NK-92 treated with Interleukin-12 subunit alpha and Interleukin-12 subunit beta, amount 100 ng/mL, for 24 hours (cell line): ENCODE results near the gene SGIP1.
"Not testable (repeated sequence)": the region's sequence is repeated elsewhere in the genome, so short reads cannot be mapped to it uniquely, and the experiment has no call there.

Experiments used
- DNase-seq: peaks from one replicate; lab custom pipeline; 2025; lab: John Stamatoyannopoulos, UW

The SGIP1 gene

GRCh38 chr1:66769512-66770229 is 235.7 kb downstream of the SGIP1 start:
- DNase-seq, result no peak

GRCh38 chr1:66770240-66770639 is 236.3 kb downstream of the SGIP1 start:
- DNase-seq, result no peak

- no peak for DNase-seq
Observed at GRCh38 chr1:66770694-66771093, 236.7 kb downstream of the SGIP1 start.

- no peak for DNase-seq
Observed at GRCh38 chr1:66773227-66773626, 239.3 kb downstream of the SGIP1 start.

- no peak for DNase-seq
Observed at GRCh38 chr1:66774438-66774837, 240.5 kb downstream of the SGIP1 start.

- DNase-seq, result no peak
Observed at GRCh38 chr1:66775646-66776045, 241.7 kb downstream of the SGIP1 start.

- DNase-seq, result no peak
Observed at GRCh38 chr1:66777831-66778230, 243.9 kb downstream of the SGIP1 start.

- DNase-seq, result no peak
Observed at GRCh38 chr1:66778266-66778665, 244.3 kb downstream of the SGIP1 start.

GRCh38 chr1:66778969-66779368 is 245.0 kb downstream of the SGIP1 start:
- no peak for DNase-seq

- DNase-seq, result no peak
Observed at GRCh38 chr1:66779475-66780078, 245.6 kb downstream of the SGIP1 start.

GRCh38 chr1:66785800-66786199 is 251.8 kb downstream of the SGIP1 start:
- DNase-seq, result not testable (repeated sequence)

- DNase-seq, result no peak
Observed at GRCh38 chr1:66787641-66788040, 253.7 kb downstream of the SGIP1 start.

- DNase-seq, result peak; percentile 3
Observed at GRCh38 chr1:66788231-66788939, 254.4 kb downstream of the SGIP1 start.

- DNase-seq, result no peak
Observed at GRCh38 chr1:66791621-66792610, 258.0 kb downstream of the SGIP1 start.

- not testable (repeated sequence) for DNase-seq
Observed at GRCh38 chr1:66795839-66796238, 261.9 kb downstream of the SGIP1 start.
